ENCODE measurements around the gene ZNF570.
A peak's percentile ranks its signal among the peaks of the same experiment; 100 is the strongest.

The ZNF570 gene

DNA sequence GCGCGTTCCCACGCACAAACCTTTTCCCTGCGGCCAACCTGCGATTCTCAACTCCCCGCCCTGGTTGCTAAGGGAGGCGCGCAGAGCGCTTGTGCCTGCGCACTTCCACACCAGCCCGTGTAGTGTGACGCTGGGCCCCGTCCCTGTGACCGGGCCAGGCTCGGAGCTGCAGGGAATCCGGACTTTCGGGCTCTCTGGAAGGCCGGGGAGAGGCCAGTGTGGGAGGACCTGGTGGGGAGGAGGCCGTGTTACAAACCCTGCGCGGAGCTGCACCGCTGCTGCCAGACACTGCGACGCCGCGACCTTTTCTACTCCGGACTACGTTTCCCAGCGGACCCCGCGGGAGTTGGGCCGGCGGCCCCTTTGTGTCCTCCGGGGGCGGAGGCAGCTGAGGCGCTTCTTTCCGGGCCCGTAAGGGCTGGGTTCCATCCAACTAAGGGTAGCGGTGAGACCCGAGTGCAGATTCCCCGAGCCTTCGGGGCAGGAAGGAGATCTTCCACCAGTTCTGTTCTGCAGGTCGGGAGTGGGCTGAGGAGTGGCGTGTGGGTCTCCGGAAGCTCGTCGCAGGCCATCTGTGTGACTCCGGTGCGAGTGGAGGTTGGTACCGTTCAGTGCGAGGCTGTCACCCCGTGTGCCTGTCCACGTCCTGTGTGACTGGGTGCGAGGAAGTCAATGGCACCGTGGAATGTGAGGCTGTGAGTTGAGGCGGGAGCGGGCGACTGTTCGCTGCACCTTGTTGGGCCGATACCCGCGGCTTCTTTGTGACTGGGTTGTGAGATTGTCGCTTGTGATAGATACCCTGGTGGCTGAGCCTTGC, at the start of gene ZNF570:
Gene ZNF570 (plus strand): TSS at position 396 of the 817 bp plus-strand sequence. CDS start 999 bp downstream, outside the sequence.
- DNase-seq = peak; percentile 92

DNA sequence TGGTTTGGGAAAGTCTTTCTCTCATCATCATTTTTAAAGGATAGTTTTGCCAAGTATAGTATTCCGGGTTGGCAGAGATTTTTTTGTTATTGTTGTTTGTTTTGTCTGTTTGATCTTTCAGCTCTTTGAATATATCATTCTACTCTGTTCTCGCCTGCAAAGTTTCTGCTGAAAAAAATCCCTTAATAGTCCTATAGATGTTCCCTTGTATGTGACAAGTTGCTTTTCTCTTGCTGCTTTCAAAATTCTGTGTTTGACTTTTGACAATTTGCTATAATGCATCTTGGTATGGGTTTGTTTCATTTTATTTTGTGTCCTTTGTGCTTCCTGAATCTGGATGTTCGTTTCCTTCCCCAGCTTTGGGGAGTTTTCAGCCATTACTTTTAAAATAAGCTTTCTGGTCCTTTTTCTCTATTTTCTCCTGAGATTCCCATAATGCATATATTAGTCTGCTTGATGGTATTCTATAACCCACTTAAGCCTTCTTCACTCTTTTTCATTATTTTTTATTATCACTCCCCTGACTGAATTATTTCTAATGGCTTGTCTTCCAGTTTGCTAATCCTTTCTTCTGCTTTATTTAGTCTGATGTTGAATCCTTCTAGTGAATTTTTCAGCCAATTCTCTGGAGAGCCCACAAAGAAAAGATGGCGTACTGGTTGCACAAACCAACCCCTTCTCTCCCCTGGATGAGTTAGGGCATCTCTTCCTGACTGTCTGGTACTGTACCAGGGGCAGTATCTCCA, 16.5 kb upstream of the ZNF570 start:
- DNase-seq = no peak

DNA sequence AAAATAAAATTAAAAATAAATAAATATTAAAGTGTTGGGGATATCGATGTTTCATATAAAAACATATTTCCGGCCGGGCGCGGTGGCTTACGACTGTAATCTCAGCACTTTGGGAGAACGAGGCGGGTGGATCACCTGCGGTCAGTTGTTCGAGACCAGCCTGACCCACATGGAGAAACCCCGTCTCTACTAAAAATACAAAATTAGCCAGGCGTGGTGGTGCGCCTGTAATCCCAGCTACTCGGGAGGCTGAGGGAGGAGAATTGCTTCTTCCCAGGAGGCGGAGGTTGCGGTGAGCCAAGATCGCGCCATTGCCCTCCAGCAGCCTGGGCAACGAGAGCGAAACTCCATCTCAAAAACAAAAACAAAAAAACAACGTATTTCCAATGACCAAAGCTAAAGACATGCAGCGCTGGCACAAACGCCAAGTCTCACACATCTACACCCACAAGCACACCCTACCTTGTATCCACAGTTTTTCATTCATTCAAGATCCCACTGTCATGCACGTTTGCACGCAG, 2.8 kb upstream of the ZNF570 start:
- DNase-seq = no peak

DNA sequence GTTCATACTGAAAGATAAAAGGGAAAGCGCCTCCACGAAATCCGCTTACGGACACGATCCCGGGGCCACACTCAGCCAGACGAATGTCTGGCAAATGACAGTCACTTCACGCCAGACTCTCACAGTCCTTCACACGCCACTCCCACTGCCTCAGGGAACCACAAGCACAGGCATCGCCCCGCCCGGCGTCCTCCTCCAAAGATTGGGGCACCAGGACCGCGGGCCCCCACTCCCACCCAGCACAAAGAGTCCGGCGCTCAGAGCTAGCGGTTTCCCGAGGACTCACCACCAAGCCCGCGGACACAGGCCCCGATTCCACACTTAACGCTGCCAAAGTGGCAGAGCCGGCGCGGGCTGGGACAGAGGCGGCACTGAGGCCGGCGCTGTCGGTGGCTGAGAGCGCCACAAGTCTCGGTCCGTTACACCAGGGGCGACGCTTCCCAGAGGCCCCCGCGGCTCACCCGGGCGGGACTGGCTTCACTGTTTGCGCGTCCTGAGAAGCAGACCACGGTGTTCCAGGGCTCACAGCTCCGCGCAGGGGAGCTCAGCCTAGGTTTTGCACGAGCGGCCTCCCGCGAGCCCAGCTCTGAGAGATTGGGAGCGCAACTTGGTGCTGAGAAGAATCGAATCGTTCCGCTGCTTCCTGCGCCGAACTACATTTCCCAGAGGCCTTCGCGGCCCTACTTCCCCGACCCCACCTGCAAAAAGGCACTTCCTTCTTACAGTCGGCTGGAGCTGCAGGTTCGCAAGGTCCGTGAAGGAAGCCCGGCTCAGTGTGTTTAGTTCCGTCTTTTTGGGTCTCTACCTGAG, 2.2 kb upstream of the ZNF570 start, which contains the start of gene ZNF569:
Gene ZNF569 (minus strand): TSS at position 647 of the 810 bp plus-strand sequence. CDS start 22,523 bp downstream, outside the sequence.
- DNase-seq = peak; percentile 93

DNA sequence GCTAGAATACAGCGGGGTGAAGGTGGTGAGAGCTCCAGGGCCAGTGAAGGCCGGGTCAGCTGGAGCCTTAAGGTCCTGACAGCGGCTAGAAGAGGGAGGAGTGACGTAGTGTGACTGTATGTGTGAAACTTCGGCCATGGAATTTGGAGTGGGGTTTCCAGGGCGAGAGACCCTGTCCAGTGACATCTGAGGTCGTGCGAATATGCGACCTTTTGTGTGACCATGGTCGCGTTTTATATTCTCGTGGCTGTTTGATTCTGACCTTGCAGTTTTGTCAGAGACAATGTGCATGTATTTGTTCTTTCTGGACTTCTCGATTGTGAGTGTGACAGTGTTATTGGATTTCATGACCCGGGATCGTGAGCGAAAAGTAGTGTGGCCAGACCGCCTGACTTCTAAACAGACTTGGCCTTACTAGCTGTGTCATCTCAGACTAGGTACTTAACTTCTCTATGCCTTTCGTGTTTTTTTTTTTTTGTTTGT, 1.5 kb upstream of the ZNF570 start:
- DNase-seq = no peak

DNA sequence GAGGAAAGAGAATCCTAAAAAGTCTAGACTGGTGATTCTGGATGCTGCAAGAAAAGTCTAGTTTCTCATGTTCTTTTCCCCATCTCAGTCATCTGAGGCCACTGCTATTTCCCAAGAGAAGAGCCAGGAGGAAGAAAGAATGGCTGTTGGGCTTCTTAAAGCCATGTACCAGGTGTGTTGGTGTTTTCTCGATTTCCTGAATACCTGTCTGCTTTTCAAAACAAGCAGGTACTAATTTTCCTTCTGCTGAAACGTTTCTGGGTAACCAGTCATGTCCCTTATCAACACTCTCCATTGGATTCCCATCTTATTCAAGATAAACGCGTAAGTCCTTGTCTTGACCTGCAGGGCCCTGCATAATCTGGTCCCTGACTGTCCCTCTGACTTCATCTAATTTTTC, 1.1 kb downstream of the ZNF570 start:
- DNase-seq = no peak

DNA sequence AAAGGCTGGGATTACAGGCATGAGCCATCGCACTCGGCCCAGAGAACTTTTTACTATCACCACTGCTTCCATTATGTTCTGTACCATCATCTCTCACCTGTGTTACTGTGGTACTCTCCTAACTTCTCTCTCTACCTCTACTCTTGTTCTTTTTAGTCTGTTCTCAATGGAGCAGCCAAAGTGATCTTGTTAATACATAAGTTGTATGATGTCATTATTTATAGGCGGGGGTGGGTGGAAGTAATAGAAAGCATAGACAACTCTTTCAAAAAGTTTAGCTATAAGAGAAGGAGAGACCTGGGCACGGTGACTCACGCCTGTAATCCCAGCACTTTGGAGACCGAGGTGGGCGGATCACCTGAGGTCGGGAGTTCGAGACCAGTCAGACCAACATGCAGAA, 3.0 kb downstream of the ZNF570 start:
- no peak for DNase-seq

DNA sequence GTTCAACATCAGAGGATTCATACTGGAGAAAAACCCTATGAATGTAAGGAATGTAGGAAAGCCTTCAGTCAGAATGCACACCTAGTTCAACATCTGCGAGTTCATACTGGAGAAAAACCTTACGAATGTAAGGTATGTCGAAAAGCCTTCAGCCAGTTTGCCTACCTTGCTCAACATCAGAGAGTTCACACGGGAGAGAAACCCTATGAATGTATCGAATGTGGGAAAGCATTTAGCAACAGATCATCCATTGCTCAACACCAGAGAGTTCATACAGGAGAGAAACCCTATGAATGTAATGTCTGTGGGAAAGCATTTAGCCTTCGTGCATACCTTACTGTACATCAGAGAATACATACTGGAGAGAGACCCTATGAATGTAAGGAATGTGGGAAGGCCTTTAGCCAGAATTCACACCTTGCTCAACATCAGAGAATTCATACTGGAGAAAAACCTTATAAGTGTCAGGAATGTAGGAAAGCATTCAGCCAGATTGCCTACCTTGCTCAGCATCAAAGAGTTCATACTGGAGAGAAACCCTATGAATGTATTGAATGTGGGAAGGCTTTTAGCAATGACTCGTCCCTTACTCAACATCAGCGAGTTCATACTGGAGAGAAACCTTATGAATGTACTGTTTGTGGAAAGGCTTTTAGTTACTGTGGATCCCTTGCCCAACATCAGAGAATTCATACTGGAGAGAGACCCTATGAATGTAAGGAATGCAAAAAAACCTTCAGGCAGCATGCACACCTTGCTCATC, 15.4 kb downstream of the ZNF570 start:
- DNase-seq = no peak

DNA sequence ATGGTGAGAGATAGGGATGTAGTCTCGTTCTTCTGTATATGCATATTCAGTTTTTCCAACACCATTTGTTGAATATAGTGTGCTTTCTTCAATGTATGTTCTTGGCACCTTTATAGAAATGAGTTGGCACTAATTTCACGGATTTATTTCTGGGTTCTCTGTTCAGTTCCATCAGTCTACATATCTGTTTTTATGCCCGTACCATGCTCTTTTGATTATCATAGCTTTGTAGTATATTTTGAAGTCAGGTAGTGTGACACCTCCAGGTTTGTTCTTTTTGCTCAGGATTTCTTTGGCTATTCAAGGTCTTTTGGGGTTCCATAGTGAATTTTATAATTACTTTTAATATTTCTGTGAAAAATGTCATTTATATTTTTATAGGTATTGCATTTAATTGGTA, 23.1 kb downstream of the ZNF570 start:
- no peak for DNase-seq

DNA sequence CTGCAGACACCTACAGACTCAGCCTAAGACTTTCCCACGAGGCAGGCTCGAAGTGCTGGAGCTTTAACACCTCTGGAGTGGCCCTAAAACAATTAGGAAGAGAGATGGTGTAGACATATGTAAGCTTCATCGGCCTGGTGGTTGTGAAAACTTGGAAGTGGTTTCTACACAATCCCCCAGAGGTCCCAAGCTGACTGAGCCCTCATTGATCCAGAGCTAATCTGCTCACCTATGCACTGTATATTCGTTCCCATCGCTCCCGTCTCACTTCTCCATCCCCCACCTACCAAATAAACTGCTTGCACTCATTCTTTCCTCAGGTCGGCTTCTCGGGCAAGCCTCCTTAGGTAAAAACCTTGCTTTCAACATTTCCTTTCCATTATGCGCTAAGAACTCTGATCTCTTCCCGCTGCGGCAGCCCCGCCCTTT, 36.8 kb downstream of the ZNF570 start:
- DNase-seq = no peak

DNA sequence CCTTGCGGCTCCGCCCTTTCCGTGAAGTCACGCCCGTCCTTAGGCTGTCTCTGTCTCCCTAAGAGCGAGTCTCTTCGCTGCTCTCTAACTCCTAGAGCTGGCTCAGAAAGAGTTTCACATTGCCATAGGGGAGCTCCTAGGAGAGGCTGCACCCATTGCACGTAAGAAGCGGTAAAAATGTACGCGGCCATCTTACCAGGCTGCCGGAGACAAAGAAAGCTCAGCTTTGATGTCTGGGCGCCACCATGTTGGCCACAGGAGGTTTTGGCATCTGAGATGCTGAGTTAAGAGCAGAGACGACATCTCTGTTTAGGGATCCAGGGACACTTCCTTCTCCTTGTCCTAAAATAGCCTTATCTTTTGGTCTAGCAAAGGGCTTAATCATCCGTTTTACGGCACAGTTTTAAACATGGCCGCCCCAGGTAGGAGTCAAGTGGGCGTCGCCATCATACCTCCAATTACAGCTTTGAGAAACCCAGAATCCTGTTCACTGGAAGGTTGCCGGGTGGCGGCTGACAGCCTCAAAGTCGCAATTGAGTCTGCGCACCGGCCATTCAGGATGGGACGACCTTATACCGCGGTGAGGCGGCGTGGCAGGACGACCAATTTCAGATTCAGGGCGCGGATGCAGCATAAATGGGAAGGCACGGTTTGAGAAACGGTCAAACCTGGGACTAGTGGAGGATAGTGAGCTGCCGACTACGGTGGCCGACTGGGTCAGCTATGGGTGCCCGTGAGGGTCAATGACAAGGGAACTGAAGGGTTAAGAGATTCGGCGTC, 37.4 kb downstream of the ZNF570 start, which contains the start of gene ZNF793:
Gene ZNF793 (plus strand): TSS at position 553 of the 780 bp plus-strand sequence. CDS start 16,501 bp downstream, outside the sequence.
- DNase-seq = peak; percentile 90

DNA sequence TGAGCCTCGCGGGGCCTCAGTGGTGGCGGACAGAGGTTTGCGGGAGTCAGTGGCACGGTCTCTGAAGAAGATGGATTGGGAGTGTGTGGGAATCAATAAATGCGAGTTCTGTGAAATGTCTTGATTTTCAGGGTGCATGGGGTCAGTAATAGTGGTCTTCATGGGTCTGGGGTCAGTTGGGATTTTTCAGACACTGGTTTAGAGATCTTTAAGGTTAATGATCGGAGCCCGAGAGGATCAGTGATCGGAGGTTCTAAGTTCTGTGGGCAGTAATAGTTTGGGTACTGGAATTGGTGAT, 38.0 kb downstream of the ZNF570 start:
- no peak for DNase-seq

DNA sequence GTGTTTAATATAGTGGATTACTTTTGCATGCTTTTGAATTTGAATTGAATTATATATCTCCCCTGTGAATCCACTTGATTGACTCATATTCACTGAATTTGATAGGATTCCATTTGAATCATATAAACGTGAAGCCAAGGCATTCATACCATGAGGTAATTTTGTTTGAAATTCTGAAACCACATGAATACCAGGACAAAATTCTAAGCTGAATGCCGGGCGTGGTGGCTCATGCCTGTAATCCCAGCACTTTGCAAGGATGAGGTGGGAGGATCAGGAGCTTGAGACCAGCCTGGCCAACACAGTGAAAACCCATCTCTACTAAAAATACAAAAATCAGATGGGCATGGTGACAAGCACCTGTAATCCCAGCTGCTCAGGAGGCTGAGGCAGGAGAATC, 42.0 kb downstream of the ZNF570 start:
- DNase-seq = no peak

DNA sequence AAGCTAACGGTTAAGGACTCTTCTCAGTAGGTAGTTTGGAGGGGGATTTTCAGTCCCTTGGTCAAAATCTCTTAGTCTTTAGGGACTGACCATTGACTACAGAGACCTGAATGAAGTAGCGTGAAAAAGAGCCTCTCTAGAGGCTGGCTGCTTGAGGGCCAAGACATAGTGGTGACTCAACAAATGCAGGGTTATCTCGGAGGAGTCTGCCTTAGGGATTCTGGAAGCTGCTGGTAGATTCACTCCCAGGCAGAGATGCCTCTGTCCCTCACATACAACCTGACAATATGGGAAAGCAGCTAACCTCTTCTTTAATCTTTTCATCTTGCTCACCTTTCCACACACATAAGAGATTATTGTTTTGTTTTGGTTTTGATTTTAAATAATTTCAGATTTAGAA, 42.7 kb downstream of the ZNF570 start:
- no peak for DNase-seq

DNA sequence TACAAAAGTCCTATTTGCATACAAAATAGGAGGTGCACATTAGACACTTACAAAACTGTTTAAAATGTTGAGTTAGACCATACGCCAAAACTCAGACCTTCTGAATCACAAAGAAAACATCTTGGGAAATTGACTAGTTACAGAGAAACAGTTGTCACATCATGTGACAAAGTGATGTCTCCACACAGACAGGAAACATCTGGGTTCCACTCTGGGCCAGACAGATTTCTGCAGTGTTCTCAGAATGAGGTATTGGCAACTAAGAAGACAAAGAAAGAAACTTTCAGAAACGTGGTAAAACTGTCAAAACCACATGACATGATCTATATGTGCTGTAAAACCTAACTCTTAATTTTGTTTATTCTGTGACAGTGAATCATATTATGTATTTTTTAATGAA, 44.2 kb downstream of the ZNF570 start:
- no peak for DNase-seq

DNA sequence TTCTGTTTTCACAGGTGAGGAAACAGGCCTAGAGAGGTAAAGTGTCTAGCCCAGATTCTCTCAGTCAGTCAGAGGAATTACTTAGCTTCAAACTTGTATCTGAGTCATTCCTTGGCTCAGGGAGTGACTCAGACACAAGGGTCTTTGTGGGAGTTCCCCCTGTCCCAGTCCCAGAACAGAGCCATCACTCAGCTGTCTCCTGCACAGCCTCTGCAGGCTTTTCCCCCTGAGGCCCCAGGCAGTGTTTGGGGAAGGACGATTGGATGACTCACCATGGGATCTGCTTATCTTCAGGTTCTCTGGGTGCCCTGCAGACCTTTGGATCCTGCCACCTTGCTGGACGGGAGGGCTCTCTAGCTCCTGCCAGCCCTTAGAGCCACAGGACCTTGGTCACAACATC, 50.7 kb downstream of the ZNF570 start:
- DNase-seq = no peak

DNA sequence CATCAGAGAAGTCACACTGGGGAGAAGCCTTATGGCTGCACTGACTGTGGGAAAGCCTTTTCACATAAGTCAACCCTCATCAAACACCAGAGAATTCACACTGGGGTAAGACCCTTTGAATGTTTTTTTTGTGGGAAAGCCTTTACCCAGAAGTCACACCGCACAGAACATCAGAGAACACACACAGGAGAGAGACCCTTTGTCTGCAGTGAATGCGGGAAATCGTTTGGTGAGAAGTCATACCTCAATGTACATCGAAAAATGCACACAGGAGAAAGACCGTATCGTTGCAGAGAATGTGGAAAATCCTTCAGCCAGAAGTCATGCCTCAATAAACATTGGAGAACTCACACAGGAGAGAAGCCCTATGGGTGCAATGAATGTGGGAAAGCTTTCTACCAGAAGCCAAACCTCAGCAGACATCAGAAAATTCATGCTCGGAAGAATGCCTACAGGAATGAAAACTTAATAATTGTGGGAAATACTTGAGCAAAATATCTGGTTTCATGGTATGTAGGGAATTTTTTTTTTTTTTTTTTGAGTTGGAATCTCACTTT, 68.3 kb downstream of the ZNF570 start:
- DNase-seq = no peak
